Hematopoietic multipotent progenitor cell treated with erythropoietin and hydrocortisone succinate and interleukin-3 and kit ligand, for 4 days (in vitro differentiated cells): ENCODE measurements around the gene SPHK1.
A peak's percentile ranks its signal among the peaks of the same experiment; 100 is the strongest.

Source experiments
- DNase-seq: peaks from one replicate; pipeline ENCODE4 v3.0.0-alpha.2; 2015

The SPHK1 gene

GRCh38 chr17:76408037-76408849 lies 23.8 kb downstream of the SPHK1 start:
- DNase-seq = peak; percentile 86

- DNase-seq = no peak
Observed at GRCh38 chr17:76410328-76410965, 26.0 kb downstream of the SPHK1 start.

- DNase-seq = no peak
Observed at GRCh38 chr17:76411247-76411646, 26.8 kb downstream of the SPHK1 start.

- peak; percentile 98 for DNase-seq
Observed at GRCh38 chr17:76414334-76415295, 30.2 kb downstream of the SPHK1 start.

GRCh38 chr17:76415786-76416185 lies 31.4 kb downstream of the SPHK1 start:
- no peak for DNase-seq

- DNase-seq = no peak
Observed at GRCh38 chr17:76416457-76416856, 32.0 kb downstream of the SPHK1 start.

GRCh38 chr17:76416899-76417298 lies 32.5 kb downstream of the SPHK1 start:
- no peak for DNase-seq

GRCh38 chr17:76417499-76418143 lies 33.2 kb downstream of the SPHK1 start:
- peak; percentile 81 for DNase-seq

- no peak for DNase-seq
Observed at GRCh38 chr17:76419576-76420260, 35.3 kb downstream of the SPHK1 start.

- no peak for DNase-seq
Observed at GRCh38 chr17:76420356-76421043, 36.1 kb downstream of the SPHK1 start.

- no peak for DNase-seq
Observed at GRCh38 chr17:76421044-76421407, 36.6 kb downstream of the SPHK1 start.

- no peak for DNase-seq
Observed at GRCh38 chr17:76422406-76422805, 38.0 kb downstream of the SPHK1 start.

- no peak for DNase-seq
Observed at GRCh38 chr17:76422860-76423259, 38.5 kb downstream of the SPHK1 start.

GRCh38 chr17:76426853-76427252 lies 42.4 kb downstream of the SPHK1 start:
- DNase-seq = no peak

- DNase-seq = no peak
Observed at GRCh38 chr17:76427501-76428231, 43.3 kb downstream of the SPHK1 start.

- DNase-seq = no peak
Observed at GRCh38 chr17:76428511-76428910, 44.1 kb downstream of the SPHK1 start.

GRCh38 chr17:76431509-76431908 lies 47.1 kb downstream of the SPHK1 start:
- no peak for DNase-seq

GRCh38 chr17:76432004-76432403 lies 47.6 kb downstream of the SPHK1 start:
- DNase-seq = no peak

GRCh38 chr17:76432712-76433336 lies 48.4 kb downstream of the SPHK1 start:
- DNase-seq = peak; percentile 64

GRCh38 chr17:76433693-76434092 lies 49.3 kb downstream of the SPHK1 start:
- DNase-seq = no peak
